ENCODE results near the gene SLC22A17. TPM values are rescaled to one million over a fixed set of nuclear protein-coding genes. Genes with fewer than 3 reads are reported as not detected.
"Not testable (repeated sequence)": the region's sequence is repeated elsewhere in the genome, so short reads cannot be mapped to it uniquely, and the experiment has no call there.

Gene SLC22A17
- total and polyA plus RNA-seq, 4 donors = 1.1 to 14.6 (median 2.6) TPM

DNA sequence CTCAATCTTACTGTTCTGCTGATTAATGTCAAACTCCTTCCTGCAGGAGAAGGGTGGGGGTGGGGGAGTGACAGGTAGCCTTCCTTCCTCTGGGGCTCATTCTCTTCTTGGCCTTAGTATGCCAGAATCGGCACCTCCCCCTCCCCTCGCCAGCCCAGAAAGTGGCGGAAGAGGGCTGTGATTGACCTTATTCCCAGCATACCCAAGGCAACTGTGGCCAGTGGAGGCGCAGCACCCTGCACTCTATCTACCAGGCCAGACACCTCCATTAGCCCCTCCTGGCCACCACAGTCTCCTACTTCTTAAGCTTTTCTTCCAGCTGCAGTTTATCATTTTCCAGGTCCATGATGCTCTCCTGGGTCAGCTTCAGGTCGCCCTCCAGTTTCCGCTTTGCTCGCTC lies 39.9 kb upstream of the SLC22A17 start:
- no peaks in the 10 kb centered on the region for H3K36me3 ChIP-seq (ENCODE audit: control insufficient read depth in 4 of 4, insufficient read depth in 3 of 4, low read depth in 1 of 4, low read length in 3 of 4)
- TF ChIP-seq, protein P1, sequence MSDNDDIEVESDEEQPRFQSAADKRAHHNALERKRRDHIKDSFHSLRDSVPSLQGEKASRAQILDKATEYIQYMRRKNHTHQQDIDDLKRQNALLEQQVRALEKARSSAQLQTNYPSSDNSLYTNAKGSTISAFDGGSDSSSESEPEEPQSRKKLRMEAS (IDR thresholded peaks at IDR 0.05) = no peak
- TF ChIP-seq, protein P2, sequence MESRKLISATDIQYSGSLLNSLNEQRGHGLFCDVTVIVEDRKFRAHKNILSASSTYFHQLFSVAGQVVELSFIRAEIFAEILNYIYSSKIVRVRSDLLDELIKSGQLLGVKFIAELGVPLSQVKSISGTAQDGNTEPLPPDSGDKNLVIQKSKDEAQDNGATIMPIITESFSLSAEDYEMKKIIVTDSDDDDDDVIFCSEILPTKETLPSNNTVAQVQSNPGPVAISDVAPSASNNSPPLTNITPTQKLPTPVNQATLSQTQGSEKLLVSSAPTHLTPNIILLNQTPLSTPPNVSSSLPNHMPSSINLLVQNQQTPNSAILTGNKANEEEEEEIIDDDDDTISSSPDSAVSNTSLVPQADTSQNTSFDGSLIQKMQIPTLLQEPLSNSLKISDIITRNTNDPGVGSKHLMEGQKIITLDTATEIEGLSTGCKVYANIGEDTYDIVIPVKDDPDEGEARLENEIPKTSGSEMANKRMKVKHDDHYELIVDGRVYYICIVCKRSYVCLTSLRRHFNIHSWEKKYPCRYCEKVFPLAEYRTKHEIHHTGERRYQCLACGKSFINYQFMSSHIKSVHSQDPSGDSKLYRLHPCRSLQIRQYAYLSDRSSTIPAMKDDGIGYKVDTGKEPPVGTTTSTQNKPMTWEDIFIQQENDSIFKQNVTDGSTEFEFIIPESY (IDR thresholded peaks at IDR 0.05) = no peak
- TF ChIP-seq TAF1 (conservative IDR thresholded peaks at IDR 0.05) = no peak
- no peak for TF ChIP-seq NR2F2 (IDR thresholded peaks at IDR 0.05)
- H3K4me3 ChIP-seq (ENCODE audit: low read depth in 1 of 3, low read length in 3 of 3) = no peak overlapping the region
- no peak overlapping the region for H3K27ac ChIP-seq (ENCODE audit: low read depth in 1 of 2, low read length in 2 of 2)
- no peaks in the 10 kb centered on the region for H3K9me3 ChIP-seq (ENCODE audit: control insufficient read depth in 4 of 4, low read length in 3 of 4)
- H3K9ac ChIP-seq (ENCODE audit: low read depth in 1 of 2, low read length in 2 of 2) = no peak overlapping the region
- H3K27me3 ChIP-seq (ENCODE audit: control insufficient read depth in 4 of 4, insufficient read depth in 4 of 4, low read length in 3 of 4) = no peaks in the 10 kb centered on the region
- H3K4me1 ChIP-seq (ENCODE audit: control insufficient read depth in 4 of 4, insufficient read depth in 4 of 4, low read length in 3 of 4) = no peaks in the 10 kb centered on the region
- DNase-seq (ENCODE audit: low spot score) = no peak
- 82% methylated on average over 7 of the region's 7 CpGs for WGBS

DNA sequence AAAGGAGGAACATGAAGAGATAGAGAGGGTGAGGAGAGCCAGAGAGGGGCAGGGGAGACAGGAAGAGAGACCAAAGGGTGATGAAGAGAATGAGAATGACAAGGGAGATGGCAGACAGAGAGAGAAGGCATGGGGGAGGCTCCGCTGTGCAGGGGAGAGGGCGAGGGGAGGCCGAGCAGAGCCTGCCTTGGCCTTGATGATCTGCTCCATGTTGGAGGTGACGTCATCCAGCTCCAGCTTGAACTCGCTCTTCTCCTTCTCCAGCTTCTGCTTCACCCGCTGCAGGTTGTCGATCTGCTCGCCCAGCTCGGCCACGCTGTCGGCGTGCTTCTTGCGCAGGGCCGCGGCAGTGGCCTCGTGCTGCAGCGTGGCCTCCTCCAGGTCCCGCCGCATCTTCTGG lies 37.2 kb upstream of the SLC22A17 start:
- H3K4me3 ChIP-seq (ENCODE audit: low read depth in 1 of 3, low read length in 3 of 3); H3K36me3 ChIP-seq (ENCODE audit: control insufficient read depth in 4 of 4, insufficient read depth in 3 of 4, low read depth in 1 of 4, low read length in 3 of 4); H3K4me1 ChIP-seq (ENCODE audit: control insufficient read depth in 4 of 4, insufficient read depth in 4 of 4, low read length in 3 of 4); DNase-seq (ENCODE audit: low spot score); H3K9ac ChIP-seq (ENCODE audit: low read depth in 1 of 2, low read length in 2 of 2); H3K9me3 ChIP-seq (ENCODE audit: control insufficient read depth in 4 of 4, low read length in 3 of 4); H3K27ac ChIP-seq (ENCODE audit: low read depth in 1 of 2, low read length in 2 of 2); H3K27me3 ChIP-seq (ENCODE audit: control insufficient read depth in 4 of 4, insufficient read depth in 4 of 4, low read length in 3 of 4): not testable (repeated sequence)
- 80% methylated on average over 4 of the region's 19 CpGs for WGBS

DNA sequence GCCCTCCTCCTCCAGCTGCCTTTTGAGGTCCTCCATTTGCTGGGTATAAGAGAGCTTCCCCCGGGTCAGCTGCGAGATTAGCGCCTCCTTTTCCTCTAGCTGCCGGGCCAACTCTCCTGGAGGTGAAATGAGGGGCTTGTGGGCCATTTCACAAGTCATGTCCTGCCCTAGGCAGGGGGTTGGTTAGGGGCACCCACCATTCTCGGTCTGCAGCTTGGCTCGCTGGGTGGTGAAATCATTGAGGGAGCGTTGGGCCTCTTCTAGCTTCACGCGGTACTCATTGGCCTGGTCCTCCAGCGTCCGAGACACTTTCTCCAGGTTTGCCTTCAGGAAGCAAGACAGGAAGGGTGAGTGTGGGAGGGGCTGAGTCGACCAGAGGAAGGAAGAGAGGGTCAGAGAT lies 36.7 kb upstream of the SLC22A17 start:
- H3K27ac ChIP-seq (ENCODE audit: low read depth in 1 of 2, low read length in 2 of 2) = no peak overlapping the region
- no peaks in the 10 kb centered on the region for H3K4me1 ChIP-seq (ENCODE audit: control insufficient read depth in 4 of 4, insufficient read depth in 4 of 4, low read length in 3 of 4)
- WGBS = 75% methylated on average over 12 of the region's 12 CpGs
- no peak for DNase-seq (ENCODE audit: low spot score)
- H3K27me3 ChIP-seq (ENCODE audit: control insufficient read depth in 4 of 4, insufficient read depth in 4 of 4, low read length in 3 of 4) = no peaks in the 10 kb centered on the region
- no peak overlapping the region for H3K9ac ChIP-seq (ENCODE audit: low read depth in 1 of 2, low read length in 2 of 2)
- H3K36me3 ChIP-seq (ENCODE audit: control insufficient read depth in 4 of 4, insufficient read depth in 3 of 4, low read depth in 1 of 4, low read length in 3 of 4) = no peaks in the 10 kb centered on the region
- H3K9me3 ChIP-seq (ENCODE audit: control insufficient read depth in 4 of 4, low read length in 3 of 4) = no peaks in the 10 kb centered on the region
- TF ChIP-seq GABPA (IDR thresholded peaks at IDR 0.05 in 1 of 2, conservative IDR thresholded peaks at IDR 0.05 in 1 of 2) = no peak
- TF ChIP-seq HNF4G (IDR thresholded peaks at IDR 0.05) = no peak
- TF ChIP-seq RAD21 (IDR thresholded peaks at IDR 0.05) = no peak
- no peak for TF ChIP-seq JUND (IDR thresholded peaks at IDR 0.05)
- TF ChIP-seq, protein P1 (IDR thresholded peaks at IDR 0.05) = no peak
- TF ChIP-seq NR2F2 (IDR thresholded peaks at IDR 0.05) = no peak
- TF ChIP-seq SP1 (IDR thresholded peaks at IDR 0.05) = no peak
- TF ChIP-seq YY1 (IDR thresholded peaks at IDR 0.05) = no peak
- TF ChIP-seq EGR1 (IDR thresholded peaks at IDR 0.05; ENCODE audit: low read depth in 2 of 2) = no peak
- no peak for TF ChIP-seq TAF1 (conservative IDR thresholded peaks at IDR 0.05)
- TF ChIP-seq, protein P2 (IDR thresholded peaks at IDR 0.05) = no peak
- TF ChIP-seq FOXA2 (IDR thresholded peaks at IDR 0.05) = no peak
- TF ChIP-seq HNF4A (conservative IDR thresholded peaks at IDR 0.05) = no peak
- TF ChIP-seq, protein P3, sequence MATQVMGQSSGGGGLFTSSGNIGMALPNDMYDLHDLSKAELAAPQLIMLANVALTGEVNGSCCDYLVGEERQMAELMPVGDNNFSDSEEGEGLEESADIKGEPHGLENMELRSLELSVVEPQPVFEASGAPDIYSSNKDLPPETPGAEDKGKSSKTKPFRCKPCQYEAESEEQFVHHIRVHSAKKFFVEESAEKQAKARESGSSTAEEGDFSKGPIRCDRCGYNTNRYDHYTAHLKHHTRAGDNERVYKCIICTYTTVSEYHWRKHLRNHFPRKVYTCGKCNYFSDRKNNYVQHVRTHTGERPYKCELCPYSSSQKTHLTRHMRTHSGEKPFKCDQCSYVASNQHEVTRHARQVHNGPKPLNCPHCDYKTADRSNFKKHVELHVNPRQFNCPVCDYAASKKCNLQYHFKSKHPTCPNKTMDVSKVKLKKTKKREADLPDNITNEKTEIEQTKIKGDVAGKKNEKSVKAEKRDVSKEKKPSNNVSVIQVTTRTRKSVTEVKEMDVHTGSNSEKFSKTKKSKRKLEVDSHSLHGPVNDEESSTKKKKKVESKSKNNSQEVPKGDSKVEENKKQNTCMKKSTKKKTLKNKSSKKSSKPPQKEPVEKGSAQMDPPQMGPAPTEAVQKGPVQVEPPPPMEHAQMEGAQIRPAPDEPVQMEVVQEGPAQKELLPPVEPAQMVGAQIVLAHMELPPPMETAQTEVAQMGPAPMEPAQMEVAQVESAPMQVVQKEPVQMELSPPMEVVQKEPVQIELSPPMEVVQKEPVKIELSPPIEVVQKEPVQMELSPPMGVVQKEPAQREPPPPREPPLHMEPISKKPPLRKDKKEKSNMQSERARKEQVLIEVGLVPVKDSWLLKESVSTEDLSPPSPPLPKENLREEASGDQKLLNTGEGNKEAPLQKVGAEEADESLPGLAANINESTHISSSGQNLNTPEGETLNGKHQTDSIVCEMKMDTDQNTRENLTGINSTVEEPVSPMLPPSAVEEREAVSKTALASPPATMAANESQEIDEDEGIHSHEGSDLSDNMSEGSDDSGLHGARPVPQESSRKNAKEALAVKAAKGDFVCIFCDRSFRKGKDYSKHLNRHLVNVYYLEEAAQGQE (IDR thresholded peaks at IDR 0.05) = no peak
- TF ChIP-seq, protein P4, sequence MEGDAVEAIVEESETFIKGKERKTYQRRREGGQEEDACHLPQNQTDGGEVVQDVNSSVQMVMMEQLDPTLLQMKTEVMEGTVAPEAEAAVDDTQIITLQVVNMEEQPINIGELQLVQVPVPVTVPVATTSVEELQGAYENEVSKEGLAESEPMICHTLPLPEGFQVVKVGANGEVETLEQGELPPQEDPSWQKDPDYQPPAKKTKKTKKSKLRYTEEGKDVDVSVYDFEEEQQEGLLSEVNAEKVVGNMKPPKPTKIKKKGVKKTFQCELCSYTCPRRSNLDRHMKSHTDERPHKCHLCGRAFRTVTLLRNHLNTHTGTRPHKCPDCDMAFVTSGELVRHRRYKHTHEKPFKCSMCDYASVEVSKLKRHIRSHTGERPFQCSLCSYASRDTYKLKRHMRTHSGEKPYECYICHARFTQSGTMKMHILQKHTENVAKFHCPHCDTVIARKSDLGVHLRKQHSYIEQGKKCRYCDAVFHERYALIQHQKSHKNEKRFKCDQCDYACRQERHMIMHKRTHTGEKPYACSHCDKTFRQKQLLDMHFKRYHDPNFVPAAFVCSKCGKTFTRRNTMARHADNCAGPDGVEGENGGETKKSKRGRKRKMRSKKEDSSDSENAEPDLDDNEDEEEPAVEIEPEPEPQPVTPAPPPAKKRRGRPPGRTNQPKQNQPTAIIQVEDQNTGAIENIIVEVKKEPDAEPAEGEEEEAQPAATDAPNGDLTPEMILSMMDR (IDR thresholded peaks at IDR 0.05; ENCODE audit: low read depth, low read length, missing input control) = no peak
- TF ChIP-seq RXRA (IDR thresholded peaks at IDR 0.05) = no peak
- TF ChIP-seq FOXA1 (IDR thresholded peaks at IDR 0.05) = no peak
- no peak overlapping the region for H3K4me3 ChIP-seq (ENCODE audit: low read depth in 1 of 3, low read length in 3 of 3)
